Lung (tissue), 12 donors: Measurements from ENCODE around the gene LCP2. TPM values are rescaled to one million over a fixed set of nuclear protein-coding genes. Genes with fewer than 3 reads are reported as not detected.

Experiments used
- ATAC-seq: fragments of 200-7000 bp; cut with Tn5 transposase; one replicate; pipeline ENCODE4 v1.9.1; 2020; ENCODE audit warnings: moderate number of reproducible peaks; ENCODE audit not compliant: insufficient read depth, low FRiP score
- DNase-seq, 3 donors: peaks; one replicate each; pipeline ENCODE4 v3.0.0-alpha.2; 2013 to 2017
- H3K27ac ChIP-seq, 2 donors: one replicate each; pipeline ENCODE4 v1.5.1; 2013; ENCODE audit warnings: mild to moderate bottlenecking in 2 of 2, moderate library complexity in 2 of 2, control low read depth in 1 of 2, inconsistent platforms in 1 of 2, low read depth in 1 of 2, low read length in 1 of 2
- H3K27me3 ChIP-seq, 3 donors: one replicate each; pipeline ENCODE4 v1.5.1; 2013; ENCODE audit warnings: low read length in 2 of 3; ENCODE audit not compliant: control insufficient read depth in 3 of 3, insufficient read depth in 3 of 3
- H3K36me3 ChIP-seq, 4 donors: one replicate each; pipeline ENCODE4 v1.5.1; 2013; ENCODE audit warnings: low read length in 4 of 4, mild to moderate bottlenecking in 1 of 4, moderate library complexity in 1 of 4; ENCODE audit not compliant: control insufficient read depth in 4 of 4, insufficient read depth in 4 of 4
- H3K4me1 ChIP-seq, 5 donors: one replicate each; pipeline ENCODE4 v1.5.1; 2013; ENCODE audit warnings: low read length in 5 of 5, mild to moderate bottlenecking in 2 of 5, moderate library complexity in 1 of 5; ENCODE audit not compliant: control insufficient read depth in 5 of 5, insufficient read depth in 5 of 5
- H3K4me3 ChIP-seq: one replicate; pipeline ENCODE4 v1.5.1; 2013; ENCODE audit warnings: mild to moderate bottlenecking, control low read depth, moderate library complexity
- H3K9ac ChIP-seq, 2 donors: one replicate each; pipeline ENCODE4 v1.5.1; 2013; ENCODE audit warnings: low read length in 2 of 2, control low read depth in 1 of 2; ENCODE audit not compliant: insufficient read depth in 1 of 2
- H3K9me3 ChIP-seq, 4 donors: one replicate each; pipeline ENCODE4 v1.5.1; 2013; ENCODE audit warnings: low read length in 3 of 4, mild to moderate bottlenecking in 1 of 4, moderate library complexity in 1 of 4; ENCODE audit not compliant: control insufficient read depth in 4 of 4, insufficient read depth in 3 of 4
- CTCF ChIP-seq: IDR thresholded peaks from 2 replicates; pipeline ENCODE4 v1.5.1; 2012; ENCODE audit warnings: mild to moderate bottlenecking; ENCODE audit errors: control extremely low read depth, extremely low read depth
- WGBS, 2 donors: extraction: QIAGEN DNeasy Blood & Tissue Kit; methylation state at CpG; one replicate each; pipeline ENCODE4 v1.1.7; 2013; 5-methylcytosine and 5-hydroxymethylcytosine counted together
- polyA plus RNA-seq, 2 donors: library from polyadenylated mRNA; stranded (reverse); fragments of 200-250 nt; gene quantifications; one replicate each; pipeline ENCODE4 v1.2.1, GENCODE V29; 2013
- total RNA-seq, 2 donors: library from RNA; depleted of rRNA in 1 of 2; stranded (reverse); fragments of >200 nt in 1 of 2; gene quantifications; one replicate each; pipeline ENCODE4 v1.2.1, GENCODE V29; 2014 to 2021
- donor health status: control.
- donor health status: control.
- donor health status: Bipolar disorder and iron deficiency.
- donor health status: healthy.
- donor health status: DM: yes; HTN: yes; CAD: no.

LCP2 gene
- total and polyA plus RNA-seq, 4 donors: 15.6 to 127 (median 56.0) TPM

- Histone ChIP-seq H3K4me1 (peaks cover 0 to 12% (median 9%) of the 10 kb centered on the region in 5 donors), H3K9ac (no peak overlapping the region)
- no peak for ATAC-seq
These were observed 12.8 kb upstream of the LCP2 start for GRCh38 chr5:170310256-170310926.

GRCh38 chr5:170308686-170309085 is 11.1 kb upstream of the LCP2 start:
- no peaks in the 10 kb centered on the region for H3K9me3 ChIP-seq
- H3K27me3 ChIP-seq: no peaks in the 10 kb centered on the region
- no peak for DNase-seq
- WGBS, 2 donors: 88 to 95% methylated on average over 2 of the region's 2 CpGs
- no peak overlapping the region for H3K4me3 ChIP-seq
- no peak for TF ChIP-seq CTCF
- H3K36me3 ChIP-seq: no peaks in the 10 kb centered on the region
- ATAC-seq: no peak
- peaks cover 0 to 11% (median 7%) of the 10 kb centered on the region in 5 donors for H3K4me1 ChIP-seq
- H3K27ac ChIP-seq: no peak overlapping the region
- H3K9ac ChIP-seq: no peak overlapping the region

More at GRCh38 chr5:170310256-170310926, 12.8 kb upstream of the LCP2 start:
- Histone ChIP-seq H3K4me3 (no peak overlapping the region), H3K27ac (no peak overlapping the region), H3K27me3 (no peaks in the 10 kb centered on the region), H3K36me3 (no peaks in the 10 kb centered on the region), H3K9me3 (no peaks in the 10 kb centered on the region)
- TF ChIP-seq CTCF: no peak
- WGBS, 2 donors: 48 to 67% methylated on average over 5 of the region's 5 CpGs
- peak; percentile 44 to 85 (median 73) for DNase-seq

- ATAC-seq: peak; percentile 71
- Histone ChIP-seq H3K36me3 (no peaks in the 10 kb centered on the region), H3K9me3 (no peaks in the 10 kb centered on the region), H3K27me3 (no peaks in the 10 kb centered on the region), H3K27ac (peak overlapping the region; percentile 74 to 87), H3K4me3 (no peak overlapping the region), H3K4me1 (peaks cover 4 to 16% (median 8%) of the 10 kb centered on the region in 5 donors), H3K9ac (no peak overlapping the region)
- 50 to 53% methylated on average over 15 of the region's 15 CpGs for WGBS, 2 donors
- peak; percentile 54 to 68 (median 61) for DNase-seq
- TF ChIP-seq CTCF: no peak
These were observed 10.2 kb upstream of the LCP2 start for GRCh38 chr5:170307575-170308465.
